Stimulated activated naive CD4-positive, alpha-beta T cell treated with Interleukin-2 at 50 U/mL for 16 hours (primary cell): ENCODE measurements around the gene KCTD1.

Experiments
- DNase-seq: peaks from one replicate; lab custom pipeline; 2025; lab: John Stamatoyannopoulos, UW

The KCTD1 gene

GRCh38 chr18:26480897-26481795, 67.2 kb downstream of the KCTD1 start:
- DNase-seq = no peak

- no peak for DNase-seq
These were observed 68.7 kb downstream of the KCTD1 start for GRCh38 chr18:26479681-26480079.

GRCh38 chr18:26479065-26479680, 69.2 kb downstream of the KCTD1 start:
- no peak for DNase-seq

GRCh38 chr18:26477828-26478466, 70.4 kb downstream of the KCTD1 start:
- no peak for DNase-seq

GRCh38 chr18:26476697-26477096, 71.7 kb downstream of the KCTD1 start:
- DNase-seq = no peak

- DNase-seq = no peak
These were observed 73.8 kb downstream of the KCTD1 start for GRCh38 chr18:26474542-26474941.

- no peak for DNase-seq
These were observed 74.7 kb downstream of the KCTD1 start for GRCh38 chr18:26473672-26474071.

- no peak for DNase-seq
These were observed 76.5 kb downstream of the KCTD1 start for GRCh38 chr18:26471826-26472225.

GRCh38 chr18:26471027-26471426, 77.3 kb downstream of the KCTD1 start:
- no peak for DNase-seq

- DNase-seq = no peak
These were observed 78.2 kb downstream of the KCTD1 start for GRCh38 chr18:26470011-26470637.

GRCh38 chr18:26468931-26469340, 79.4 kb downstream of the KCTD1 start:
- no peak for DNase-seq

- no peak for DNase-seq
These were observed 82.3 kb downstream of the KCTD1 start for GRCh38 chr18:26466026-26466425.

GRCh38 chr18:26465431-26465830, 82.9 kb downstream of the KCTD1 start:
- no peak for DNase-seq

GRCh38 chr18:26464128-26465011, 84.0 kb downstream of the KCTD1 start:
- DNase-seq = no peak

GRCh38 chr18:26462355-26462754, 86.0 kb downstream of the KCTD1 start:
- DNase-seq = no peak

- no peak for DNase-seq
These were observed 86.9 kb downstream of the KCTD1 start for GRCh38 chr18:26461405-26461804.

GRCh38 chr18:26460449-26461091, 87.8 kb downstream of the KCTD1 start:
- no peak for DNase-seq

- DNase-seq = no peak
These were observed 88.5 kb downstream of the KCTD1 start for GRCh38 chr18:26459884-26460283.

- DNase-seq = no peak
These were observed 89.0 kb downstream of the KCTD1 start for GRCh38 chr18:26459340-26459739.

GRCh38 chr18:26458526-26459232, 89.7 kb downstream of the KCTD1 start:
- DNase-seq = no peak
